ENCODE measurements around the gene EPHA6. TPM values are rescaled to one million over a fixed set of nuclear protein-coding genes. Genes with fewer than 3 reads are reported as not detected.
A peak's percentile ranks its signal among the peaks of the same experiment; 100 is the strongest.

EPHA6 gene
- total RNA-seq, 2 experiments from 2014 or later = not detected

DNA sequence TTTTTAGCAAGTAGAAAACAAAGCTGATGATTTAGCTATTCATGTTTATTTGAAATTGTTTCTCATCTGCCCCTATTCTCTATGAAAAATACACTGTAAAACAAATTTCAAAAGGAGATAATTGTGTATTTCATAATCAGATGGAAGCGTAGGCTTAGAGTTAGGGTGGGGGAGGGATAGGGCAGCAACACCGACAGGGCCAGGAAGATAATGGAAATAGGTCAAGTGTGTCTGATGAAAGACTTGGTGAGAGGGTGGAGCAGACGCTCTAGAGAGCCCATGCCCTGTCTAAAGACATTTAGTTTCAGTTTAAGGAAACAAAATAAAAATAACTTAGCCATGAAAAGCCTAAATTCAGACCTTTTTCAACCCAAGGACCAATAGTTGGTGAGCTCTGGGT is 898.5 kb downstream of the EPHA6 start:
- no peaks in the 10 kb centered on the region for H3K36me3 Mint-ChIP-seq (ENCODE audit: low read depth)
- intact Hi-C loops (cut with DNase I, micrococcal nuclease) = no loop called here
- ATAC-seq (ENCODE audit: poor library complexity) (no peak), DNase-seq (no peak)
- Histone ChIP-seq H3K27ac (ENCODE audit: low read depth in 1 of 2, low read length in 2 of 2) (no peak overlapping the region), H3K9me3 (ENCODE audit: control insufficient read depth in 1 of 2, insufficient read depth in 1 of 2, low read length in 2 of 2) (no peaks in the 10 kb centered on the region), H3K4me3 (ENCODE audit: low read length) (no peak overlapping the region), H3K27me3 (ENCODE audit: control insufficient read depth in 1 of 2, insufficient read depth in 2 of 2, low read length in 2 of 2) (peaks cover 0 to 4% of the 10 kb centered on the region in 2 experiments), H3K36me3 (ENCODE audit: insufficient read depth, low read length) (no peaks in the 10 kb centered on the region), H3K4me1 (ENCODE audit: insufficient read depth, low read length) (no peaks in the 10 kb centered on the region)
- TF ChIP-seq, protein P1, sequence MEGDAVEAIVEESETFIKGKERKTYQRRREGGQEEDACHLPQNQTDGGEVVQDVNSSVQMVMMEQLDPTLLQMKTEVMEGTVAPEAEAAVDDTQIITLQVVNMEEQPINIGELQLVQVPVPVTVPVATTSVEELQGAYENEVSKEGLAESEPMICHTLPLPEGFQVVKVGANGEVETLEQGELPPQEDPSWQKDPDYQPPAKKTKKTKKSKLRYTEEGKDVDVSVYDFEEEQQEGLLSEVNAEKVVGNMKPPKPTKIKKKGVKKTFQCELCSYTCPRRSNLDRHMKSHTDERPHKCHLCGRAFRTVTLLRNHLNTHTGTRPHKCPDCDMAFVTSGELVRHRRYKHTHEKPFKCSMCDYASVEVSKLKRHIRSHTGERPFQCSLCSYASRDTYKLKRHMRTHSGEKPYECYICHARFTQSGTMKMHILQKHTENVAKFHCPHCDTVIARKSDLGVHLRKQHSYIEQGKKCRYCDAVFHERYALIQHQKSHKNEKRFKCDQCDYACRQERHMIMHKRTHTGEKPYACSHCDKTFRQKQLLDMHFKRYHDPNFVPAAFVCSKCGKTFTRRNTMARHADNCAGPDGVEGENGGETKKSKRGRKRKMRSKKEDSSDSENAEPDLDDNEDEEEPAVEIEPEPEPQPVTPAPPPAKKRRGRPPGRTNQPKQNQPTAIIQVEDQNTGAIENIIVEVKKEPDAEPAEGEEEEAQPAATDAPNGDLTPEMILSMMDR (IDR thresholded peaks at IDR 0.05) = no peak
- no peak overlapping the region for H3K27ac Mint-ChIP-seq
- ChIA-PET CTCF (interaction anchor here (0.8 kb wide), 1 partner anchor 9 kb away, joined by 3 read pairs; no protein-coding TSS in a partner anchor), POLR2A (no interaction called here)
- no peaks in the 10 kb centered on the region for H3K4me1 Mint-ChIP-seq (ENCODE audit: low read depth)
- peaks cover 11% of the 10 kb centered on the region for H3K27me3 Mint-ChIP-seq
- no peak overlapping the region for H3K4me3 Mint-ChIP-seq
- H3K9me3 Mint-ChIP-seq = no peaks in the 10 kb centered on the region

DNA sequence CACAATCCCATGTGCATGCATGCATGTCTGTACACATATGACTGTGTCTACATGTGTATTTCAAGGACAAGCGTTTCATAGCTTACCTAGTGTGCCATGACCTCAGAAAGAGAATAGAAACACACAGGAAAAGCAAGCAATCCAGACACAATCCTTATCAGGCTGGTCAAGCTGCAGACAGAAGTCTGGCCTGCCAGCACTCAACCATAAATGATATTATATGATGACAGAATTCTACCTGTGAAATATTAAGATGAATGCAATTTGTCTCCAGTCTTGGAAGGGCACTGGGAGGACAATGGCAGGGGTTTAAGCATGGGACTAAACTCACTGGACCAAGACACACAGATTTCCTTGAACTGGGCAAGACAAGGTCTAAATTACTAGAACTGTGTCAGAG is 899.2 kb downstream of the EPHA6 start:
- CTCF ChIA-PET = no interaction called here
- no peak overlapping the region for H3K4me3 Mint-ChIP-seq

DNA sequence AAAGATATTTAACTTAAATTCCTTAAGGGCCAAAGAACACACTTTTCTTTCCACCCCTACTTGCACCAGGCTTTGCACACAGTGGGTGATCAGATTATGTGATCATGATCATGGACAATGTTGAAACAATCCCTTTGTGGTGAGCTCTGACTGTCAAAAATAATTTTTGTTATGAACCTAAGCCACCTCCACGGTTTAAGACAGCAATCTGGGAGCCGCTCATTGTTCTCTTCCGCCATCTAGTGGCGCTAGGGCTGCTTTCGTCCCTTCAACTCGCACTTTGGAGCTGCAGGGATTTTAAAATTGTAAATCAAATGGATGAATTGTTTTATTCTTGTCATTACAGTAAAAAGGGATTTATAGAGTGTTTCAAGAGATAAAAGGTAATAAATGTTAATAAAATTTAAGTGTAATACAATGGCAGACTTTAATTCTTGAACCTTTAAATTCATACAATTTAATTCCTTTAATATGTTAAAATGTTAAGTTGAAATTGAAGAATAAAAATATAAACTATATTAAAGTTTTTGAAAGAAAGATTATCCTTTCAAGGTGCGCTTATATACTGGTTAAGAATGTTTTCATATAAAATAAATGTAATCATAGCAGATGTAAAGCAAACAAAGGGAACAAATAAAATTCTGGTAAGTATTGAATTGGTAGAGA is 904.9 kb downstream of the EPHA6 start:
- peak; percentile 98 for ATAC-seq (ENCODE audit: poor library complexity)
- TF ChIP-seq, protein P1 (IDR thresholded peaks at IDR 0.05) = peak; percentile 92
- POLR2A ChIA-PET = interaction anchor here (0.5 to 0.6 kb wide), 2 partner anchors 31 to 548 kb away, joined by 3 read pairs; no protein-coding TSS in a partner anchor

More for the DNA sequence above, 899.2 kb downstream of the EPHA6 start:
- Mint-ChIP-seq H3K9me3 (no peaks in the 10 kb centered on the region), H3K27ac (no peak overlapping the region), H3K4me1 (ENCODE audit: low read depth) (no peaks in the 10 kb centered on the region), H3K36me3 (ENCODE audit: low read depth) (no peaks in the 10 kb centered on the region), H3K27me3 (peaks cover 11% of the 10 kb centered on the region)
- TF ChIP-seq, protein P1 (IDR thresholded peaks at IDR 0.05) = no peak
- H3K27me3 ChIP-seq (ENCODE audit: control insufficient read depth in 1 of 2, insufficient read depth in 2 of 2, low read length in 2 of 2) = peaks cover 0 to 4% of the 10 kb centered on the region in 2 experiments
- no peaks in the 10 kb centered on the region for H3K9me3 ChIP-seq (ENCODE audit: control insufficient read depth in 1 of 2, insufficient read depth in 1 of 2, low read length in 2 of 2)
- DNase-seq (no peak), ATAC-seq (ENCODE audit: poor library complexity) (no peak)
- H3K36me3 ChIP-seq (ENCODE audit: insufficient read depth, low read length) = no peaks in the 10 kb centered on the region
- H3K27ac ChIP-seq (ENCODE audit: low read depth in 1 of 2, low read length in 2 of 2) = no peak overlapping the region
- H3K4me3 ChIP-seq (ENCODE audit: low read length) = no peak overlapping the region
- no peaks in the 10 kb centered on the region for H3K4me1 ChIP-seq (ENCODE audit: insufficient read depth, low read length)
- intact Hi-C loops (cut with DNase I, micrococcal nuclease) = no loop called here
- POLR2A ChIA-PET = no interaction called here

More for the DNA sequence above, 904.9 kb downstream of the EPHA6 start:
- no peaks in the 10 kb centered on the region for H3K36me3 ChIP-seq (ENCODE audit: insufficient read depth, low read length)
- intact Hi-C loops (cut with DNase I, micrococcal nuclease) = no loop called here
- Mint-ChIP-seq H3K4me1 (ENCODE audit: low read depth) (no peaks in the 10 kb centered on the region), H3K27ac (no peak overlapping the region), H3K9me3 (no peaks in the 10 kb centered on the region), H3K36me3 (ENCODE audit: low read depth) (no peaks in the 10 kb centered on the region), H3K27me3 (peaks cover 8% of the 10 kb centered on the region), H3K4me3 (peak overlapping the region; percentile 27)
- no peak overlapping the region for H3K4me3 ChIP-seq (ENCODE audit: low read length)
- H3K27me3 ChIP-seq (ENCODE audit: control insufficient read depth in 1 of 2, insufficient read depth in 2 of 2, low read length in 2 of 2) = no peaks in the 10 kb centered on the region
- H3K27ac ChIP-seq (ENCODE audit: low read depth in 1 of 2, low read length in 2 of 2) = no peak overlapping the region
- CTCF ChIA-PET = interaction anchor here (1.1 to 1.8 kb wide), 6 partner anchors 8 to 304 kb away, joined by 3 to 8 read pairs (median 4); no protein-coding TSS in a partner anchor
- DNase-seq = peak; percentile 31 to 79 (median 50)
- no peaks in the 10 kb centered on the region for H3K9me3 ChIP-seq (ENCODE audit: control insufficient read depth in 1 of 2, insufficient read depth in 1 of 2, low read length in 2 of 2)
- no peaks in the 10 kb centered on the region for H3K4me1 ChIP-seq (ENCODE audit: insufficient read depth, low read length)
